Activated CD4-positive, alpha-beta T cell treated with anti-CD3 and anti-CD28 coated beads, Interleukin-2, amount 10 ng/mL, durations not matched to agents 7 days and 5 days (primary cell): Measurements from ENCODE around the gene CREB1. TPM values are rescaled to one million over a fixed set of nuclear protein-coding genes. Genes with fewer than 3 reads are reported as not detected.

Experiments used
- CTCF ChIA-PET: fragments of 350-600 bp; sonication (Branson Sonifier 250); formaldehyde crosslinking; loops from one replicate; lab custom pipeline; 2021; ENCODE audit warnings: antibody characterized with exemption; lab: Charles Lee
- POLR2A ChIA-PET: fragments of 350-600 bp; sonication (Branson Sonifier 250); formaldehyde crosslinking; loops from one replicate; lab custom pipeline; 2021; ENCODE audit warnings: antibody characterized with exemption; lab: Charles Lee
- DNase-seq: peaks from one replicate; pipeline ENCODE4 v3.0.0-alpha.2; 2020
- H3K27ac Mint-ChIP-seq: one replicate; pipeline ENCODE4 v1.8.0; 2021; ENCODE audit warnings: mild to moderate bottlenecking, moderate library complexity, mixed read lengths
- H3K27me3 Mint-ChIP-seq: one replicate; pipeline ENCODE4 v1.8.0; 2021; ENCODE audit warnings: mixed read lengths
- H3K36me3 Mint-ChIP-seq: one replicate; pipeline ENCODE4 v1.8.0; 2021; ENCODE audit warnings: low read depth, mixed read lengths
- H3K4me1 Mint-ChIP-seq: one replicate; pipeline ENCODE4 v1.8.0; 2021; ENCODE audit warnings: mixed read lengths
- H3K4me3 Mint-ChIP-seq: one replicate; pipeline ENCODE4 v1.8.0; 2021; ENCODE audit warnings: mild to moderate bottlenecking, moderate library complexity, mixed read lengths
- H3K9me3 Mint-ChIP-seq: one replicate; pipeline ENCODE4 v1.8.0; 2021; ENCODE audit warnings: mixed read lengths
- total RNA-seq, 2 experiments: library from RNA; stranded (reverse); gene quantifications; one replicate each; pipeline ENCODE4 v1.2.3, GENCODE V29; 2021

Gene CREB1
- total RNA-seq, 2 experiments from 2014 or later: 92.5 to 118 TPM

DNA sequence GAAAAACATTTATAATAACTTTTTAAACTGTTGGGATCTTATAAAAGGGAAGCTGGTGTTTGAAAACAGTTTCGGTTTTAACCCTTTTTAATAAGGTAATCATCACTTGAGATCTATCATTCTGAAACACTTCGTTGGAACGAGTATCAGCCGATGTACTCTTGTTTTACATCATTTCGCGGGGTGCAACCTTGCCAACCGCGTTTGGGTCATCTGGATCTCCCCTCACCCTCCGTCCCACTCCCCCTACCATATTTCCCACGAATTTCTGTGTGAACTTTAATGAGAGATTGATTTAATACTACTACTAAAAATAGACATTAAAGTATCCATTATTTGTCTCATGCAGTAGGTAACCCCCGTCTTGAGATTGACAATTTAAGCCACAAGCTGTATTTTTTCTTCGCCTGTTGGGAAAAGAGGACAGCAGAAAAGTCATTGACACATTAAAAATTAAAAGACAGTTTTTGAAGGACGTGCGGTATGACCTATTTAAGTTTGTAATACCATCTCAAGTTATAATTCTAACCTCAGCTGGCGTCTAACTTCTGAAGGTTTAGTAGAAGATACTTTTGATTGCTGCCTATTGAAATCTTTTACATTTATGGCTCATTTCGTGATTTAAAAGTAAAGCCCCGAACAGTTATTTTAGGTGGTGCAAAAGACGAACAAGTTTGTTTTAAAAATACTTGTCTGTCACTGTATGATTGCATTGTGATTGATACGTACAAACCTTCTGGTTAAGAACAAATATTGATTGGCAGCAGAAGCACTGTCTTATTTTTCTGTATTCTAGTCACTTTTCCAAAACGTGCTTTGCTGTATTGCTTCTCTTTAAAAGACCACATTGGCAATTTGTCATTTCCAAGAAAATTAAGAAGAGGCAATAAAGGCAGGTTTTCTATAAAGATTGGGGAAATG, 1.5 kb downstream of the CREB1 start:
- Mint-ChIP-seq H3K27ac (peak overlapping the region; percentile 96), H3K4me1 (peaks cover 56% of the 10 kb centered on the region)
- CTCF ChIA-PET: interaction anchor here (0.8 to 2.7 kb wide), 6 partner anchors 11 to 764 kb away, joined by 3 to 12 read pairs (median 6); no protein-coding TSS in a partner anchor

DNA sequence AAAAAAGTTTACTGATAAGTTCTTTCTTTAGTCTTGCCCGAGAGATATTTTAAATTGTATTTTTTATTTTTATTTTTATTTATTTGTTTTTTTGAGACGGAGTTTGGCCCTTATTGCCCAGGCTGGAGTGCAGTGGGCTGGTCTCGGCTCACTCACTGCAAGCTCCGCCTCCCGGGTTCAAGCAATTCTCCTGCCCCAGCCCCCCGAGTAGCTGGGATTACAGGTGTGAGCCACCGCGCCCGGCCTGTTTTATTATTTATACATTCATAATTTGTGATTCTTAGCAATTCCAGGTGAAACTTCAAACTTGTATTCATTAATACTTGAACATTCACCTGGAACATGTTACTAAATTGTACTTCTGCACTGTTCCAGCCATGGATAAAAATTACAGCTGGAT, 2.9 kb downstream of the CREB1 start:
- H3K27me3 Mint-ChIP-seq: peaks cover 3% of the 10 kb centered on the region
- CTCF ChIA-PET: interaction anchor here (0.7 to 2.7 kb wide), 4 partner anchors 9 to 437 kb away, joined by 3 to 12 read pairs (median 6); no protein-coding TSS in a partner anchor
- no peaks in the 10 kb centered on the region for H3K9me3 Mint-ChIP-seq
- DNase-seq: no peak
- H3K4me1 Mint-ChIP-seq: peaks cover 52% of the 10 kb centered on the region
- peak overlapping the region; percentile 87 for H3K4me3 Mint-ChIP-seq
- POLR2A ChIA-PET: interaction anchor here (0.6 to 0.9 kb wide), 3 partner anchors 52 to 100 kb away, joined by 3 to 10 read pairs (median 6); partner anchors contain the start of gene METTL21A
- H3K36me3 Mint-ChIP-seq: peaks cover 35% of the 10 kb centered on the region
- peak overlapping the region; percentile 96 for H3K27ac Mint-ChIP-seq

More for the DNA sequence above, 1.5 kb downstream of the CREB1 start:
- H3K36me3 Mint-ChIP-seq: peaks cover 32% of the 10 kb centered on the region
- peak overlapping the region; percentile 87 for H3K4me3 Mint-ChIP-seq
- peaks cover 3% of the 10 kb centered on the region for H3K27me3 Mint-ChIP-seq
- POLR2A ChIA-PET: interaction anchor here (1.5 kb wide), 1 partner anchor 95 kb away, joined by 7 read pairs; the partner anchor contains the start of gene METTL21A
- no peak for DNase-seq
- no peaks in the 10 kb centered on the region for H3K9me3 Mint-ChIP-seq

DNA sequence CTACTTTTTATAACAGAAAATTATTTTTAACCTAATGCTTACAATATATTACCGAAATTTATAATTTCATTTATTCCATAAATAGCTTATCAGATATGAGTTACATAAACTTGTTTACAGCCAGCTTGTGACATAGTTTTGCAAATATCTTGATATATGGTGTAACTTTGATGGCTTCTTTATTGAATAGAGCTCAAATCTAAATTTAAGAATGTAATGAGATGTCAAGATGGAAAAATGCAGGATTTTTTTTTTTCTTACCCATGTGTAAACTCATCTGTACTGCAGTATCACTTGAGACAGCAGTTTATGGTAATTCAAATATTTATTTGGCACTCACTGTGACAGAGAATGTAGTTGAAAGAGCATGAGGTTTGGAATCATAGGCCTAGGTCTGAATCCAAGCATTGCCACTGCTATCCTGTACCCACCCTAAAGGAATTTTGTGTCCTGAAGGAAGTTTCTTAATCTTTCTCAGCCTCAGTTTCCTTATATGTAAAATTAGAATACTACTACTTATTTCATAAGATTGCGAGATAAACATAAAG, 3.8 kb downstream of the CREB1 start:
- Mint-ChIP-seq H3K27ac (peak overlapping the region; percentile 66), H3K4me3 (peak overlapping the region; percentile 7), H3K27me3 (no peaks in the 10 kb centered on the region), H3K9me3 (no peaks in the 10 kb centered on the region), H3K36me3 (peaks cover 43% of the 10 kb centered on the region), H3K4me1 (peaks cover 51% of the 10 kb centered on the region)
- ChIA-PET POLR2A (interaction anchor here (0.9 kb wide), 1 partner anchor 92 kb away, joined by 10 read pairs; the partner anchor contains the start of gene METTL21A), CTCF (interaction anchor here (0.6 to 3.1 kb wide), 6 partner anchors 14 to 92 kb away, joined by 3 to 12 read pairs (median 3); partner anchors contain the start of gene METTL21A)
- DNase-seq: no peak

DNA sequence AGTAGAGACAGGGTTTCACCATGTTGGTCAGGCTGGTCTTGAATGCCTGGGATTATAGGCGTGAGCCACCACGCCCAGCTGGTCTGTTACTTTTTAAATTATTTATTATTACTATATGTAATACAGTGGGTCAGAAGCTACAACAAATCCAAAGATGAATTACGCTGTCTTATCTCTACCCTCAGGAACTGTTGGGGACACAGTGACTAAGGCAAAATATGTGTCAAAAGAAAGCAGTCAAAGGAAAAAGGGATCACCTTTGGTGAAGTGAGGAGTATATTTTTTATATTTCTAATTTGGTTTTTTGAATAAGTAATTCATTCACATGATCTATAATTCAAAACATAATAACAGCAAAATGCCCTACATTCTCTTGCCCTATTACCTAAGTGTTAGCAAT, 4.7 kb downstream of the CREB1 start:
- Mint-ChIP-seq H3K4me1 (peaks cover 47% of the 10 kb centered on the region), H3K27me3 (no peaks in the 10 kb centered on the region), H3K27ac (peak overlapping the region; percentile 66), H3K36me3 (peaks cover 49% of the 10 kb centered on the region), H3K4me3 (no peak overlapping the region), H3K9me3 (no peaks in the 10 kb centered on the region)
- no peak for DNase-seq
- ChIA-PET POLR2A (interaction anchor here (0.6 kb wide), 1 partner anchor 757 kb away, joined by 3 read pairs; no protein-coding TSS in a partner anchor), CTCF (interaction anchor here (1.0 to 3.1 kb wide), 3 partner anchors 13 to 91 kb away, joined by 3 to 10 read pairs (median 3); partner anchors contain the start of gene METTL21A)

DNA sequence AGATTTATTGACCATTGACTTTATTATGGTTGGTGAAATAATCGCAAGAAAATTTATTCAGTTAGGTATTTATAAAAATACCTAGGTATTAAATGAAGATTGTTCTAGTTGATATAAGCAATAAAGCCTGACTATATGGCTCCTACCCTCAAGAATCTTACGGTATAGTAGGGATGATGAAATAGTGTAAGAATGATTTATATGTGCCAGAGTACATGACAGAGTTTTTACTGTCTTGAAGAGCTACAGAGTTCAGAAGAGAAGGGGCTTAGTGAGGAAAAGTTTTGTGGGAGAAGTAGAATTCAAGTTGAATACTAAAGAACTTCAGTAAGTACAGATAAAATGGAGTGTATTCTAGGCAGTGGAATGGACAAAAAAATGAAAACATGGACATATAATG, 9.7 kb downstream of the CREB1 start:
- peaks cover 47% of the 10 kb centered on the region for H3K4me1 Mint-ChIP-seq
- peaks cover 49% of the 10 kb centered on the region for H3K36me3 Mint-ChIP-seq
- H3K27me3 Mint-ChIP-seq: no peaks in the 10 kb centered on the region
- no peak for DNase-seq
- no peaks in the 10 kb centered on the region for H3K9me3 Mint-ChIP-seq
- ChIA-PET POLR2A (no interaction called here), CTCF (interaction anchor here (0.7 kb wide), 2 partner anchors 14 to 85 kb away, joined by 3 to 4 read pairs; no protein-coding TSS in a partner anchor)
- no peak overlapping the region for H3K27ac Mint-ChIP-seq
- H3K4me3 Mint-ChIP-seq: no peak overlapping the region

DNA sequence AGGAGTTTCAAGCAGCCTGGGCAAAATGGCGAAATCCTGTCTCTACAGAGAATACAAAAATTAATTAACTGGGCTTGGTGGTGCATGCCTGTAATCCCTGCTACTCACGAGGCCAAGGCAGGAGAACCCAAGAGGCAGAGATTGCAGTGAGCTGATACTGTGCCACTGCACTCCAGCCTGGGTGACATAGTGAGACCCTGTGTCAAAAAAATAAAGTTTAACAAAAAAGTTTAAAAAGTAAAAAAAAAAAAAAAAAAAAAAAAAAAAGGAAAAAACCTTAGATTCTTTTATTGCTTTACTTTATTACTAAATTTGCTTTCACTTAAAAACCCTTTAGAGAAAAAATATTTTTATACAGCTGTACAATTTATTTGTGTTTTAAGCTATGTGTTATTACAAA, 10.7 kb downstream of the CREB1 start:
- Mint-ChIP-seq H3K27me3 (no peaks in the 10 kb centered on the region), H3K36me3 (peaks cover 48% of the 10 kb centered on the region), H3K27ac (no peak overlapping the region), H3K4me1 (peaks cover 44% of the 10 kb centered on the region), H3K9me3 (no peaks in the 10 kb centered on the region), H3K4me3 (no peak overlapping the region)
- no peak for DNase-seq
- POLR2A ChIA-PET: no interaction called here
- CTCF ChIA-PET: interaction anchor here (1.0 kb wide), 1 partner anchor 11 kb away, joined by 4 read pairs; no protein-coding TSS in a partner anchor

DNA sequence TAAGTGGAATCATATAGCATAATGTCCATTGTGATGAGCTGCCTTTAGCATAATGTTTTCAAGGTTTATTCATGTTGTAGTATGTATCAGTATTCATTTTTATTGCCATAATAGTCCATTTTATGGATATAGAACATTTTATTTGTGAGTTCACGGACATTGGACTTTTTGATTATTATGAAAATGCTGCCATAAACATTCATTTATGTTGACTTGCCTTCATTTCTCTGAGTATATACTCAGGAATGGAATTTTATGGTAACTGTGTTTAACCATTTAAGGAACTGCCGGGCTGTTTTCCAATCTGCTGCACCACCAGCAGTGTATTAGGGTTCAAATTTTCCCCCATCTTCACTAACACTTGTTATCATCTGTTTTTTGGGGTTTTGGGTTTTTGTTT, 12.2 kb downstream of the CREB1 start:
- ChIA-PET CTCF (interaction anchor here (0.9 kb wide), 1 partner anchor 10 kb away, joined by 3 read pairs; no protein-coding TSS in a partner anchor), POLR2A (no interaction called here)
- H3K4me1 Mint-ChIP-seq: peaks cover 46% of the 10 kb centered on the region

DNA sequence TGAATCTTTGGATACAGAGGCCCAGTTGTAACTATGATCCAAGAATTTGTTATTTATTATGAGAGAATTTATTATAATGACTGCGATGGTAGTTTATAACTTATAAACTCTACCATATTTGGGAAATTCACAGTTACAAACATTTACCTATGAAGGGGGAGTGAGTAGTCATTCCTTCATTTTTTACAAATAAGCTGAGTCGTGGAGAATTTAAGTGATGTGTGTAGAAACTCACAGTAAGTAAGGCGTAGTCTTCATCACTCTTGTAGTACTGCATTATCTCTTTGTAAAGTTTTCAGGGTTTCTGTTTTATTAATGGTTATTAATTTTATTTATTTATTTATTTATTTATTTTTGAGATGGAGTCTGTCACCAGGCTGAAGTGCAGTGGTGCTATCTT, 13.5 kb downstream of the CREB1 start:
- Mint-ChIP-seq H3K4me1 (peaks cover 42% of the 10 kb centered on the region), H3K9me3 (peaks cover 2% of the 10 kb centered on the region), H3K36me3 (peaks cover 49% of the 10 kb centered on the region), H3K27me3 (no peaks in the 10 kb centered on the region), H3K4me3 (no peak overlapping the region), H3K27ac (no peak overlapping the region)
- ChIA-PET POLR2A (no interaction called here), CTCF (interaction anchor here (1.2 kb wide), 1 partner anchor 82 kb away, joined by 4 read pairs; the partner anchor contains the start of gene METTL21A)
- DNase-seq: no peak

More for the DNA sequence above, 12.2 kb downstream of the CREB1 start:
- H3K27ac Mint-ChIP-seq: no peak overlapping the region
- H3K27me3 Mint-ChIP-seq: no peaks in the 10 kb centered on the region
- no peak for DNase-seq
- peaks cover 53% of the 10 kb centered on the region for H3K36me3 Mint-ChIP-seq
- H3K4me3 Mint-ChIP-seq: no peak overlapping the region
- H3K9me3 Mint-ChIP-seq: peaks cover 2% of the 10 kb centered on the region

DNA sequence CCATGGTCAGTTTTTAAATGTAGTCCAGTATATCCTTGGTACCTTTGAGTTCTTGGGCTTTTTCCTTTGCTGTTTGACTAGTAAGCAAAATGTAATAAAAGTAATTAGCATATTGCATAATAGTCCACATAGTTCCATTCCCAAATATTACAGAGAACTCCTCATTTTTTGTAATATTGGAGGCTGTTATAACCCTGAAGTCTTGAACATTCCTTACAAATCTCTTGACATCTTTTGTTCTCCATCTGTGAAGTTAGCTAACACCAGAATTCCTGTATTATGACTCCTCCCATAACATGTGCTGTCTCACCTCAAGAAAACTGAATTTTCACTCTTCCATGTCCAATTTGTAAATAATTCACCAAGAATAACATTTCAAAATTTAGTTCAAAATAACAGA, 17.1 kb downstream of the CREB1 start:
- H3K9me3 Mint-ChIP-seq: peaks cover 2% of the 10 kb centered on the region
- peaks cover 33% of the 10 kb centered on the region for H3K4me1 Mint-ChIP-seq
- H3K4me3 Mint-ChIP-seq: no peak overlapping the region
- peaks cover 30% of the 10 kb centered on the region for H3K36me3 Mint-ChIP-seq
- CTCF ChIA-PET: interaction anchor here (1.5 to 3.2 kb wide), 3 partner anchors 10 to 15 kb away, joined by 3 to 12 read pairs (median 4); no protein-coding TSS in a partner anchor
- H3K27ac Mint-ChIP-seq: no peak overlapping the region
- POLR2A ChIA-PET: no interaction called here
- no peaks in the 10 kb centered on the region for H3K27me3 Mint-ChIP-seq
- DNase-seq: no peak

DNA sequence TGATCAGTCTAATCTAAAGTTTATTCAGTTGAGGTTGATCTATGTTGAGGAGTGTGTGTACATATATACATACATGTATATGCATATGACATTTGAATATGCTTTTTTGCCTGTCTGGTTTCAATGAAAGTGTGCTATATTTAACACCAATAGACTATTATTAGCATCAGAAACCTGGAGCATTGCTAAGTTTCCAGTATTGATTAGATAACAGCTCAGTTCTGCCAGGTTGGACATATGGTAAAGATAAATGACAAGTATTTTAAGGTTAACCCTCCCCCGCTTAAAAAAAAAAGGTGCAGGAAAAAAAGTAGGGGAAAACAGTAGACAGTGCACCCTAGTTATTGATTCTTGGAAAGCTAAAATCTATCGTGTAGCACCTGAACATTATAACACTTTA, 19.4 kb downstream of the CREB1 start:
- H3K4me3 Mint-ChIP-seq: no peak overlapping the region
- peaks cover 2% of the 10 kb centered on the region for H3K9me3 Mint-ChIP-seq
- POLR2A ChIA-PET: no interaction called here
- no peak overlapping the region for H3K27ac Mint-ChIP-seq
- CTCF ChIA-PET: interaction anchor here (1.8 to 3.2 kb wide), 2 partner anchors 17 to 19 kb away, joined by 4 to 12 read pairs; partner anchors contain the start of gene CREB1
- peaks cover 29% of the 10 kb centered on the region for H3K4me1 Mint-ChIP-seq
- no peak for DNase-seq
- H3K27me3 Mint-ChIP-seq: no peaks in the 10 kb centered on the region
- peaks cover 27% of the 10 kb centered on the region for H3K36me3 Mint-ChIP-seq

DNA sequence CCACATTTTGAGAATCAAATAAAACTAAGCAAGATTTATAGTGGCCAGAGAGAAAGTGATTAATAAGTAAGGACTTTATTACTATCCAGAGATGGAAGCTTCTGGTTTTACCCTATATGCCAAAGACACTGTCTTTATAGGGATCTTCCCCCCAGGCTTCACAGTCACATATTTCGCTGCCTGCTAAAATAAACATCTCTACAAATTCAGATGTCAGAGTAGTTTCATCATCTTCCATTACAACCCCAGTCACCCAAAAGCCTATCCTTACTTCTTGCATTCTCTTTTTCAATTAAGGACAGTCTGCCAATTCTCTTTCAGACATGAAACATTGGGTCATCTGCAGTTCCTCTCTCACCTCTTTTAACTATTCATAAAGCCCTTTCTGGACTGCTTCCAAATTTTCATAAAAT, 28.3 kb downstream of the CREB1 start:
- no peaks in the 10 kb centered on the region for H3K9me3 Mint-ChIP-seq
- POLR2A ChIA-PET: no interaction called here
- H3K27me3 Mint-ChIP-seq: no peaks in the 10 kb centered on the region
- H3K4me1 Mint-ChIP-seq: no peaks in the 10 kb centered on the region
- no peak for DNase-seq
- H3K4me3 Mint-ChIP-seq: no peak overlapping the region
- peaks cover 54% of the 10 kb centered on the region for H3K36me3 Mint-ChIP-seq
- CTCF ChIA-PET: interaction anchor here (0.9 kb wide), 1 partner anchor 14 kb away, joined by 4 read pairs; no protein-coding TSS in a partner anchor
- H3K27ac Mint-ChIP-seq: no peak overlapping the region

DNA sequence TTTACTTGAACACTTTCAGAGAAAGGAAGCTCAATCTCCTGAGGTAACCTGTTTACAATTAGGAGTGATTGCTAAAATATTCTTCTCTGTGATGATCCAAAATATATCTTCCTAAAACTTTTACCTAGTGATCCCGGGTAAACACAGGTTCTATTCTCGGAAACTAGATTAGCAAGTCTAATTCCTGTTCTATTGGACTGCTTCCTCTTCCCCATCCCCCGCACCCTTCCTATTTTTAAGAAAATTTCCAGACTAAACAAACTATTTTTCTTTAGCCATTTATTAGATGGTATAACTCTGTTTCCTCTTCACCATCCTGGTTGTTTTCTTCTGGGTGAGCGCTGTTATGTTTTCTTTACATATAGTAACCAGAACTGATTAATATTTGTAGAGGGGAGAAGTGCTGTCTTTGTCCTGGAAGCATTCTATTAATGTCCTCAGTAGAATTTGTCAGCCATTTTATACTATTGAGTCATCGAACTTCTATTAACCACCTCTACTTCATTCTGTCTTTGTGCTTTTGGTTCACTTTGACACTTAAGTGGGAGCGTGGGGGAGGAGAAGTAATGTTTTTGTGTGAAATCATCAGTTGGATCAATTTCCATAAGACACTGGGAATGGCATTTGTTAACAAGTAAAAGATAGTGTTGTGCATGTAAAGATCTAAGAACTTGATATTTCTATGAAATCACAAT, 31.8 kb downstream of the CREB1 start:
- no peaks in the 10 kb centered on the region for H3K27me3 Mint-ChIP-seq
- no peak overlapping the region for H3K4me3 Mint-ChIP-seq
- no peak overlapping the region for H3K27ac Mint-ChIP-seq
- no peaks in the 10 kb centered on the region for H3K9me3 Mint-ChIP-seq
- no peaks in the 10 kb centered on the region for H3K4me1 Mint-ChIP-seq
- CTCF ChIA-PET: no interaction called here
- H3K36me3 Mint-ChIP-seq: peaks cover 51% of the 10 kb centered on the region
- no peak for DNase-seq
- POLR2A ChIA-PET: no interaction called here
